Measurements from ENCODE around the gene FCRL6.

The FCRL6 gene

GRCh38 chr1:159838715-159839114, 36.6 kb downstream of the FCRL6 start:
- TF ChIP-seq, protein P1, sequence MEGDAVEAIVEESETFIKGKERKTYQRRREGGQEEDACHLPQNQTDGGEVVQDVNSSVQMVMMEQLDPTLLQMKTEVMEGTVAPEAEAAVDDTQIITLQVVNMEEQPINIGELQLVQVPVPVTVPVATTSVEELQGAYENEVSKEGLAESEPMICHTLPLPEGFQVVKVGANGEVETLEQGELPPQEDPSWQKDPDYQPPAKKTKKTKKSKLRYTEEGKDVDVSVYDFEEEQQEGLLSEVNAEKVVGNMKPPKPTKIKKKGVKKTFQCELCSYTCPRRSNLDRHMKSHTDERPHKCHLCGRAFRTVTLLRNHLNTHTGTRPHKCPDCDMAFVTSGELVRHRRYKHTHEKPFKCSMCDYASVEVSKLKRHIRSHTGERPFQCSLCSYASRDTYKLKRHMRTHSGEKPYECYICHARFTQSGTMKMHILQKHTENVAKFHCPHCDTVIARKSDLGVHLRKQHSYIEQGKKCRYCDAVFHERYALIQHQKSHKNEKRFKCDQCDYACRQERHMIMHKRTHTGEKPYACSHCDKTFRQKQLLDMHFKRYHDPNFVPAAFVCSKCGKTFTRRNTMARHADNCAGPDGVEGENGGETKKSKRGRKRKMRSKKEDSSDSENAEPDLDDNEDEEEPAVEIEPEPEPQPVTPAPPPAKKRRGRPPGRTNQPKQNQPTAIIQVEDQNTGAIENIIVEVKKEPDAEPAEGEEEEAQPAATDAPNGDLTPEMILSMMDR (IDR thresholded peaks at IDR 0.05; ENCODE audit: poor library complexity, severe bottlenecking) = no peak
- ATAC-seq (ENCODE audit: low read depth) (no peak), DNase-seq (ENCODE audit: low spot score) (no peak)
- H3K27me3 ChIP-seq (ENCODE audit: insufficient read depth, poor library complexity, severe bottlenecking) = no peaks in the 10 kb centered on the region
- H3K9me3 ChIP-seq (ENCODE audit: severe bottlenecking) = no peaks in the 10 kb centered on the region
- no peaks in the 10 kb centered on the region for H3K4me1 ChIP-seq (ENCODE audit: insufficient read depth, poor library complexity, severe bottlenecking)
- no peaks in the 10 kb centered on the region for H3K36me3 ChIP-seq (ENCODE audit: low read depth)
- no peak overlapping the region for H3K27ac ChIP-seq (ENCODE audit: poor library complexity, severe bottlenecking)
- no peak overlapping the region for H3K4me3 ChIP-seq (ENCODE audit: severe bottlenecking)

GRCh38 chr1:159839116-159839849, 37.1 kb downstream of the FCRL6 start:
- ATAC-seq (ENCODE audit: low read depth) (no peak), DNase-seq (ENCODE audit: low spot score) (no peak)
- no peak overlapping the region for H3K4me3 ChIP-seq (ENCODE audit: severe bottlenecking)
- H3K27ac ChIP-seq (ENCODE audit: poor library complexity, severe bottlenecking) = no peak overlapping the region
- no peaks in the 10 kb centered on the region for H3K4me1 ChIP-seq (ENCODE audit: insufficient read depth, poor library complexity, severe bottlenecking)
- H3K9me3 ChIP-seq (ENCODE audit: severe bottlenecking) = no peaks in the 10 kb centered on the region
- H3K27me3 ChIP-seq (ENCODE audit: insufficient read depth, poor library complexity, severe bottlenecking) = no peaks in the 10 kb centered on the region
- no peaks in the 10 kb centered on the region for H3K36me3 ChIP-seq (ENCODE audit: low read depth)
- TF ChIP-seq, protein P1 (IDR thresholded peaks at IDR 0.05; ENCODE audit: poor library complexity, severe bottlenecking) = no peak

- H3K4me3 ChIP-seq (ENCODE audit: severe bottlenecking) = no peak overlapping the region
- no peaks in the 10 kb centered on the region for H3K36me3 ChIP-seq (ENCODE audit: low read depth)
- TF ChIP-seq, protein P1 (IDR thresholded peaks at IDR 0.05; ENCODE audit: poor library complexity, severe bottlenecking) = no peak
- no peaks in the 10 kb centered on the region for H3K9me3 ChIP-seq (ENCODE audit: severe bottlenecking)
- ATAC-seq (ENCODE audit: low read depth) = no peak
- H3K27ac ChIP-seq (ENCODE audit: poor library complexity, severe bottlenecking) = no peak overlapping the region
- no peak for DNase-seq (ENCODE audit: low spot score)
- no peaks in the 10 kb centered on the region for H3K4me1 ChIP-seq (ENCODE audit: insufficient read depth, poor library complexity, severe bottlenecking)
- H3K27me3 ChIP-seq (ENCODE audit: insufficient read depth, poor library complexity, severe bottlenecking) = no peaks in the 10 kb centered on the region
Observed at GRCh38 chr1:159841749-159842148, 39.6 kb downstream of the FCRL6 start.

GRCh38 chr1:159843459-159843858, 41.3 kb downstream of the FCRL6 start:
- peak; percentile 40; the same call in 1 of the 3 replicates for ATAC-seq (ENCODE audit: low read depth)
- no peak overlapping the region for H3K4me3 ChIP-seq (ENCODE audit: severe bottlenecking)
- no peaks in the 10 kb centered on the region for H3K36me3 ChIP-seq (ENCODE audit: low read depth)
- no peak overlapping the region for H3K27ac ChIP-seq (ENCODE audit: poor library complexity, severe bottlenecking)
- DNase-seq (ENCODE audit: low spot score) = no peak
- no peaks in the 10 kb centered on the region for H3K9me3 ChIP-seq (ENCODE audit: severe bottlenecking)
- TF ChIP-seq, protein P1 (IDR thresholded peaks at IDR 0.05; ENCODE audit: poor library complexity, severe bottlenecking) = no peak
- no peaks in the 10 kb centered on the region for H3K4me1 ChIP-seq (ENCODE audit: insufficient read depth, poor library complexity, severe bottlenecking)
- no peaks in the 10 kb centered on the region for H3K27me3 ChIP-seq (ENCODE audit: insufficient read depth, poor library complexity, severe bottlenecking)
